ENCODE results near the gene SPX. TPM values are rescaled to one million over a fixed set of nuclear protein-coding genes. Genes with fewer than 3 reads are reported as not detected.

SPX gene, protein sequence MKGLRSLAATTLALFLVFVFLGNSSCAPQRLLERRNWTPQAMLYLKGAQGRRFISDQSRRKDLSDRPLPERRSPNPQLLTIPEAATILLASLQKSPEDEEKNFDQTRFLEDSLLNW
- total RNA-seq (2012; rRNA removed) (under 0.01 and 0.28 TPM in 2 replicates), polyA plus RNA-seq (2012; rRNA removed) (0.06 and 0.12 TPM in 2 replicates), Bru-seq, nascent RNA (percentile 10 among the genes with signal in this experiment), BruChase-seq, experiment 1, labeled RNA remaining after a 6-hour chase (percentile 13 among the genes with signal in this experiment), BruChase-seq, experiment 2, labeled RNA remaining after a 2-hour chase (percentile 6 among the genes with signal in this experiment)
- polyA plus RNA-seq (2012; cell fraction: cytosol; rRNA removed): 0.03 and 0.09 TPM in 2 replicates
- 0.02 and 0.08 TPM in 2 replicates for polyA plus RNA-seq (2012; cell fraction: nucleus; rRNA removed; ENCODE audit: low replicate concordance)
- long read RNA-seq: 0 reads

DNA sequence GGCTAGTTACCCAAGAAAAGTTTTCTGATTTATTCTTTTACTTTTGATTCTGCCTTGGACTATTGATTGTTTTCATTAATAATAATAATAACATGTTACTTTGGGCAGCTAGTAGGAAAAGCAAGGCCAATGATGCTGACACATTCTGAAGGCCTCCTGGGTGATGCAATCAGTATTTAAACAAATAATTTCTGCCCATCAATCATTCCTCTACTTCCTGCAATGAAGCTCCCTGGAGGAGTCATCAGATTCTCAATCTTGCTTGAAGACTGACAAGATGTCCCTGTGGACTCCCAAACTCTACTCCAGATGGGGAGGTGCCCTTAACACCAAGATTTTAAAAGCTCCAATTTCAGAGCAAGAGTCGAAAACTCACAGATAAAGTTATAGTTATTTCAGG lies at the start of gene SPX:
TSS of gene SPX (plus strand) at position 244 of the 400 bp plus-strand sequence. CDS start 177 bp downstream, outside the sequence.
- Histone ChIP-seq H3K4me2 (ENCODE audit: low read depth, low read length) (peak within 1 kb of the TSS; percentile 84), H3K23ac (ENCODE audit: low read depth, low read length) (no peak within 1 kb of the TSS), H3K18ac (ENCODE audit: low read depth, low read length) (no peak within 1 kb of the TSS), H4K91ac (ENCODE audit: insufficient read depth, low read depth, low read length) (no peak within 1 kb of the TSS), H3K9me1 (ENCODE audit: insufficient read depth, low read length) (no peaks in the 10 kb centered on the region), H3K27ac (ENCODE audit: insufficient read depth, low read length) (no peak within 1 kb of the TSS), H3K14ac (replicated peaks; ENCODE audit: low read depth, low read length) (no peak within 1 kb of the TSS), H2BK20ac (ENCODE audit: low read depth, low read length) (no peak within 1 kb of the TSS), H2AFZ (replicated peaks; ENCODE audit: low read length, poor library complexity) (no peak within 1 kb of the TSS), H3K56ac (ENCODE audit: extremely low read depth, insufficient read depth, low read length) (no peak within 1 kb of the TSS), H2AK9ac (replicated peaks; ENCODE audit: low read depth, low read length, poor library complexity) (no peak within 1 kb of the TSS), H2BK15ac (ENCODE audit: low read depth, low read length) (no peak within 1 kb of the TSS), H3K36me3 (ENCODE audit: control insufficient read depth, insufficient read depth, low read length) (no peaks in the 10 kb centered on the region), H4K8ac (ENCODE audit: low read depth in 2 of 2, low read length in 2 of 2) (no peak within 1 kb of the TSS), H2AK5ac (ENCODE audit: low read depth, low read length) (no peak within 1 kb of the TSS), H2BK120ac (ENCODE audit: low read depth, low read length) (no peak within 1 kb of the TSS), H3K9ac (ENCODE audit: low read depth, low read length) (no peak within 1 kb of the TSS), H3K79me1 (ENCODE audit: low read depth in 1 of 2, low read length in 2 of 2) (no peaks in the 10 kb centered on the region), H2BK5ac (ENCODE audit: low read depth, low read length, poor library complexity, severe bottlenecking) (no peak within 1 kb of the TSS), H3K9me3 (ENCODE audit: control insufficient read depth, insufficient read depth, low read length) (no peaks in the 10 kb centered on the region), H3K4ac (ENCODE audit: low read depth, low read length) (no peak within 1 kb of the TSS), H3K27me3 (ENCODE audit: control insufficient read depth, insufficient read depth, low read length) (peaks cover 15% of the 10 kb centered on the region), H4K20me1 (ENCODE audit: insufficient read depth, low read length) (no peaks in the 10 kb centered on the region), H3K4me3 (ENCODE audit: insufficient read depth, low read depth, low read length) (no peak within 1 kb of the TSS), H4K5ac (ENCODE audit: low read depth, low read length) (no peak within 1 kb of the TSS), H3K4me1 (ENCODE audit: control insufficient read depth, insufficient read depth, low read length) (no peaks in the 10 kb centered on the region)
- ATAC-seq (ENCODE audit: low read depth) (no peak), DNase-seq (peak; percentile 26)
- ChIA-PET CTCF (no interaction called here), POLR2A (ENCODE audit: unreplicated experiment) (no interaction called here)
- in situ Hi-C loops (cut with MboI; ENCODE audit: low sequenced_read_pairs) (no loop called here), intact Hi-C loops (cut with micrococcal nuclease) (no loop called here), dilution Hi-C loops (cut with HindIII; ENCODE audit: low sequenced_read_pairs, unreplicated experiment) (no loop called here)
- TF ChIP-seq MXI1 (IDR thresholded peaks at IDR 0.05; ENCODE audit: borderline replicate concordance, low read depth, low read length) (no peak), MAZ (IDR thresholded peaks at IDR 0.05; ENCODE audit: borderline replicate concordance, low read depth, low read length) (no peak), RAD21 (IDR thresholded peaks at IDR 0.05; ENCODE audit: low read length) (no peak), FOS (IDR thresholded peaks at IDR 0.05; ENCODE audit: low read depth, low read length) (no peak), CEBPB (IDR thresholded peaks at IDR 0.05; ENCODE audit: low read depth, low read length) (peak; percentile 63; the same call in 1 of the 2 replicates), SMC3 (IDR thresholded peaks at IDR 0.05; ENCODE audit: low read depth, low read length) (no peak), BHLHE40 (IDR thresholded peaks at IDR 0.05; ENCODE audit: low read depth, low read length) (no peak), ELK1 (IDR thresholded peaks at IDR 0.05; ENCODE audit: borderline replicate concordance, low read depth, low read length) (no peak), RFX5 (IDR thresholded peaks at IDR 0.05; ENCODE audit: low read depth, low read length) (no peak)
- BruUV-seq (replicated peaks): no TSS peak
- no CpG with 5 or more reads among the region's 1 CpG for WGBS, 2 experiments (ENCODE audit: extremely low coverage in 2 of 2, insufficient read length in 1 of 2)
